Measurements from ENCODE around the gene GRID1.

DNA sequence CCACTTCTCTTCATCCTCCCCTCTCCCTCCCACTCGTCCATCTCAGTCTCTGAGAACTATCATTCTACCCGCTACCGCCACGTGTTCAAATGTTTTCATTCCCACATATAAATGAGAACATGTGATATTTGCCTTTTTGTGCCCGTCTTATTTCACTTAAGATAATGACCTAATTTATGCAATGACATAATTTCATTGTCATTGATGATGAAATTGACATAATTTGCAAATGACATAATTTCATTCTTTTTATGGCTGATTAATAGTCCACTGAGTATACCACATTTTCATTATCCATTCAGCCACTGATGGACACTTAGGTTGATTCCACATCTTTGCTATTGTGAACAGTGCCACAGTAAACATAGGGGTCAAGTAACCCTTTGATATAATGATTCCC is 292.3 kb downstream of the GRID1 start:
- no peak for TF ChIP-seq ESRRA (IDR thresholded peaks at IDR 0.05; ENCODE audit: low read length)
- no peak for TF ChIP-seq GATAD2B (conservative IDR thresholded peaks at IDR 0.05; ENCODE audit: low read depth)
